IPS-18c (cell line): ENCODE results near the gene METTL4.
A peak's percentile ranks its signal among the peaks of the same experiment; 100 is the strongest.

Source experiments
- H3K4me3 ChIP-seq: 2 replicates; pipeline ENCODE4 v1.7.0; 2013; ENCODE audit warnings: low read depth, mild to moderate bottlenecking, low read length, moderate library complexity; ENCODE audit not compliant: insufficient read depth
- H3K9me3 ChIP-seq: one replicate; pipeline ENCODE4 v1.6.1; 2013; ENCODE audit warnings: mild to moderate bottlenecking, low read length, moderate library complexity; ENCODE audit not compliant: control insufficient read depth, insufficient read depth

Gene METTL4

GRCh38 chr18:2571200-2572170 is at the start of gene METTL4, which contains the start of gene NDC80:
TSS of gene METTL4 (minus strand) at chr18:2571505. CDS start at chr18:2567216, 4,289 bp downstream.
TSS of gene NDC80 (plus strand) at chr18:2571557. CDS start at chr18:2572986, 1,429 bp downstream.
- H3K4me3 ChIP-seq = peak within 1 kb of the TSS; percentile 97
- H3K9me3 ChIP-seq = no peaks in the 10 kb centered on the region

- no peaks in the 10 kb centered on the region for H3K9me3 ChIP-seq
- H3K4me3 ChIP-seq = no peak overlapping the region
These were observed 46.7 kb upstream of the METTL4 start for GRCh38 chr18:2618009-2618408.

GRCh38 chr18:2617401-2617998 is 46.2 kb upstream of the METTL4 start:
- H3K4me3 ChIP-seq = no peak overlapping the region
- no peaks in the 10 kb centered on the region for H3K9me3 ChIP-seq

- Histone ChIP-seq H3K4me3 (no peak overlapping the region), H3K9me3 (no peaks in the 10 kb centered on the region)
These were observed 41.7 kb upstream of the METTL4 start for GRCh38 chr18:2612996-2613395.

GRCh38 chr18:2610549-2610948 is 39.2 kb upstream of the METTL4 start:
- Histone ChIP-seq H3K4me3 (no peak overlapping the region), H3K9me3 (no peaks in the 10 kb centered on the region)

GRCh38 chr18:2609604-2610003 is 38.3 kb upstream of the METTL4 start:
- H3K4me3 ChIP-seq = no peak overlapping the region

GRCh38 chr18:2606335-2606734 is 35.0 kb upstream of the METTL4 start:
- Histone ChIP-seq H3K9me3 (no peaks in the 10 kb centered on the region), H3K4me3 (no peak overlapping the region)

More at GRCh38 chr18:2609604-2610003, 38.3 kb upstream of the METTL4 start:
- H3K9me3 ChIP-seq = no peaks in the 10 kb centered on the region

GRCh38 chr18:2602844-2603243 is 31.5 kb upstream of the METTL4 start:
- Histone ChIP-seq H3K4me3 (no peak overlapping the region), H3K9me3 (no peaks in the 10 kb centered on the region)

GRCh38 chr18:2597639-2598038 is 26.3 kb upstream of the METTL4 start:
- Histone ChIP-seq H3K9me3 (no peaks in the 10 kb centered on the region), H3K4me3 (no peak overlapping the region)

GRCh38 chr18:2590303-2590702 is 19.0 kb upstream of the METTL4 start:
- no peak overlapping the region for H3K4me3 ChIP-seq
- no peaks in the 10 kb centered on the region for H3K9me3 ChIP-seq

- Histone ChIP-seq H3K9me3 (no peaks in the 10 kb centered on the region), H3K4me3 (no peak overlapping the region)
These were observed 18.2 kb upstream of the METTL4 start for GRCh38 chr18:2589345-2590068.

- Histone ChIP-seq H3K4me3 (no peak overlapping the region), H3K9me3 (no peaks in the 10 kb centered on the region)
These were observed 17.5 kb upstream of the METTL4 start for GRCh38 chr18:2588666-2589344.

- H3K9me3 ChIP-seq = no peaks in the 10 kb centered on the region
- H3K4me3 ChIP-seq = no peak overlapping the region
These were observed 16.5 kb upstream of the METTL4 start for GRCh38 chr18:2587788-2588187.

- Histone ChIP-seq H3K4me3 (peak overlapping the region; percentile 97), H3K9me3 (no peaks in the 10 kb centered on the region)
These were observed 2.1 kb upstream of the METTL4 start for GRCh38 chr18:2573408-2573807.

GRCh38 chr18:2572892-2573291 is 1.6 kb upstream of the METTL4 start:
- H3K4me3 ChIP-seq = peak overlapping the region; percentile 97
- H3K9me3 ChIP-seq = no peaks in the 10 kb centered on the region

- H3K4me3 ChIP-seq = peak overlapping the region; percentile 97
- no peaks in the 10 kb centered on the region for H3K9me3 ChIP-seq
These were observed 865 bp upstream of the METTL4 start for GRCh38 chr18:2572171-2572569.

GRCh38 chr18:2570772-2571199 is 519 bp downstream of the METTL4 start:
- H3K9me3 ChIP-seq = no peaks in the 10 kb centered on the region
- peak overlapping the region; percentile 97 for H3K4me3 ChIP-seq
